NCI-H748 treated with DMSO at 0.1 percent for 48 hours (cell line): ENCODE measurements around the gene TERB2.
"Not testable (repeated sequence)": the region's sequence is repeated elsewhere in the genome, so short reads cannot be mapped to it uniquely, and the experiment has no call there.

Experiments
- DNase-seq: peaks from one replicate; lab custom pipeline; 2025; lab: John Stamatoyannopoulos, UW

TERB2 gene

GRCh38 chr15:45003731-45004410 is 47.4 kb downstream of the TERB2 start:
- not testable (repeated sequence) for DNase-seq

DNA sequence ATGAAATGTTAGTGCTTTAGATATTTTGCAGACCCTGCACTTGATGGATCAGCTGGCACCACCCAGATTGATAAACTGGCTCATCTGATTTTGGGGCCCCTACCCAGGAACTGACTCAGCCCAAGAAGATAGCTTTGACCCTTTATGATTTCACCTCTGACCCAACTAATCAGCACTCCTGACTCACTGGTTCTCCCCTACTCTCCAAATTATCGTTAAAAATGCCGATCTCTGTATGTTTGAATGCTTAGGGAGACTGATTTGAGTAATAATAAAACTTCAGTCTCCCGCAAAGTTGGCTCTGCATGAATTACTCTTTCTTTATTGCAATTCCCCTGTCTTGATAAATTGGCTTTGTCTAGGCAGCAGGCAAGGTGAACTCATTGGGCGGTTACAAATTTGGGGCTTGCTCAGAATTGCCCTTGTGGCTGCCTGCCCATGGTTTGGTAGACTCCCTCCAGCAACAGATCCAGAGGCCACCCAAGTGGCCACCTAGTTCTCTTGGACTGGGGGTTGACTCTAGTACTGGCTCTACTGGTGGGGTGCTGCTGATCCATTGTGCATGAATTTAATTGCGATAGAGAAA is 48.2 kb downstream of the TERB2 start:
- not testable (repeated sequence) for DNase-seq

DNA sequence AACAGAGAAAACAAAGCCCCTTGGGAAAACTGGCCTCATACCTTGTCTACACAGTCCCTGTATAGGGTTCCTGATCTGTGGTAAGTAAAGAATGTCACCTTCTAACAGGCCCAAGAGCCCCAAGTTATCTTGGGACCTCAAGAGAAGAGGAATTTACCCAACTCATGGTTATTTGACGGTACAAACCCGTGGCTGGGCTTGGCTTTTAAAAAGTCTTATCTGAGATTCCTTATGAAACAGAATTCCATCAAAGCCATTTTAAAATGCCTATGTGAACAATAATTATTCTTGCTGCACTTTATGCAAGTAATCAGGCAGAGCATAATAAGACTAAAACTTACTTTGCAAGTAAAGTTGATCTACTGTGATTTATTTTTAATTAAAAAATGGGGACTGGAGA is 52.6 kb downstream of the TERB2 start:
- no peak for DNase-seq

DNA sequence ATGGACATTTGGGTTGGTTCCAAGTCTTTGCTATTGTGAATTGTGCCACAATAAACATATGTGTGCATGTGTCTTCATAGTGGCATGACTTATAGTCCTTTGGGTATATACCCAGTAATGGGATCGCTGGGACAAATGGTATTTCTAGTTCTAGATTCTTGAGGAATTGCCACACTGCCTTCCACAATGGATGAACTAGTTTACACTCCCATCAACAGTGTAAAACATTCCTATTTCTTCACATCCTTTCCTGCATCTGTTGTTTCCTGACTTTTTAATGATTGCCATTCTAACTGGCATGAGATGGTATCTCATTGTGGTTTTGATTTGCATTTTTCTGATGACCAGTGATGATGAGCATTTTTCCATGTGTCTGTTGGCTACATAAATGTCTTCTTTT is 58.6 kb downstream of the TERB2 start:
- not testable (repeated sequence) for DNase-seq

- DNase-seq: not testable (repeated sequence)
These were observed 63.9 kb downstream of the TERB2 start for GRCh38 chr15:45020222-45020900.

DNA sequence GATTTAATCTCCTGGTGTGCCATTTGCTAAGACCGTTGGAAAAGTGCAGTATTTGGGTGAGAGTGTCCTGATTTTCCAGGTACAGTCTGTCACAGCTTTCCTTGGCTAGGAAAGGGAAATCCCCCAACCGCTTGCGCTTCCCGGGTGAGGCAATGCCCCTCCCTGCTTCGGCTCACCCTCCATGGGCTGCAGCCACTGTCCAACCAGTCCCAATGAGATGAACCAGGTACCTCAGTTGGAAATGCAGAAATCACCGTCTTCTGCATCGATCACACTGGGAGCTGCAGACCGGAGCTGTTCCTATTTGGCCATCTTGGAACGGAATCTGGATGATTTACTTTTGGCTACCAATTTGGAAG is 64.4 kb downstream of the TERB2 start:
- not testable (repeated sequence) for DNase-seq

GRCh38 chr15:45021348-45021747 is 64.9 kb downstream of the TERB2 start:
- no peak for DNase-seq

GRCh38 chr15:45022871-45023658 is 66.6 kb downstream of the TERB2 start, which contains the start of gene SORD:
SORD (plus strand) TSS chr15:45023195; CDS start chr15:45023284, 89 bp downstream.
- DNase-seq: peak; percentile 37

DNA sequence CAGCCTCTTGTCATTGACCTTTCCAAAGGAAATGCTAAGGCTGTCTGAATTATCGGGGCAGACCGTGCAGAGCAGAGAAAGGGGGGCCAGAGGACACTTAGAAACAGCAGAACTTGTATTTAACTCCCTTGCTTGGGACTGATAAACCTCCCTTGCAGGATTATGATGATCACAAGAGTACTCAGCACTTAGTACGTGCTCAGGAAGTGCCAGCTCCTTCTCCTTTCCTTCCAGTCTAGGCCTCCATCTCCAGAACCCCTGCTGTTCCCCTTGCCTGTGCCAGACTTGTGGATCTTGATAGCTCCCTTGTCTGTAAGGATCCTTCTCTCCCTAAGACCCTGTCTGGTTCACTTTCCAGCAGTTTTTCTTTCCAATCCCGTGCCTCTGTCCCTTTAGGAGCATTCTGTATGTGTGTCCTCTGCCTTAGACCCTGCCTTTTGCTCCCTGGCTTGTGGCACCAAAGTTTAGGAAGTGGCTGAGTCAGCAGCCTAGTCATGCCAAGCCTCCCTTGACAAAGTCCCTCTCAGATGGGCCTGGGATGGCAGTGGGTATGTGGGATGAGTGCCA is 67.3 kb downstream of the TERB2 start:
- no peak for DNase-seq

GRCh38 chr15:45024649-45025048 is 68.2 kb downstream of the TERB2 start:
- DNase-seq: not testable (repeated sequence)

- not testable (repeated sequence) for DNase-seq
These were observed 69.1 kb downstream of the TERB2 start for GRCh38 chr15:45025627-45026026.

DNA sequence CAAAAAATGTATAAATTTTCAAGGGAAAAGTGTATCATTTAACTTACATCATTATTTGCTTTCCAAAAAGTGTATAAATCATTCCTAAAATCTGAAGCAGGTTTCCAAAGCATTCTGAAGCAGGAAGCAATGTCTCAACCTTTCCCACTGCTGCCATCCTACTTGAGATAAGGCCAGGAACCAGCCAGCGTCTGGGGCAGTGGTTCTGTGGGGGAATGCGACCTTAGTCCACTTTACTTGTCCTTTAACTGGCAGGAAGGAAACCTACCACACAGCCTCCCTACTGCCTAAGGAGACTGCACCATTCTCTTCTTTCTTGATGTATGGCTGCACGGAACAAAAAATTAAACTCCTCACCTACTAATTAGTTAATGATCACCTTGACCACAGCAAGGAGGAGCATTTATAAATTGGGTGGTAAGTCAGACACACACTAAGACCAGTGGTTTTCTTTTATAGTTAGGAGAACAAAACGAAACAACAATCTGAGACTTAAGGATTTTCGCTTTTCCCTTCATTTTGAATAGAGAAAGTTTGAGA is 70.2 kb downstream of the TERB2 start:
- no peak for DNase-seq

DNA sequence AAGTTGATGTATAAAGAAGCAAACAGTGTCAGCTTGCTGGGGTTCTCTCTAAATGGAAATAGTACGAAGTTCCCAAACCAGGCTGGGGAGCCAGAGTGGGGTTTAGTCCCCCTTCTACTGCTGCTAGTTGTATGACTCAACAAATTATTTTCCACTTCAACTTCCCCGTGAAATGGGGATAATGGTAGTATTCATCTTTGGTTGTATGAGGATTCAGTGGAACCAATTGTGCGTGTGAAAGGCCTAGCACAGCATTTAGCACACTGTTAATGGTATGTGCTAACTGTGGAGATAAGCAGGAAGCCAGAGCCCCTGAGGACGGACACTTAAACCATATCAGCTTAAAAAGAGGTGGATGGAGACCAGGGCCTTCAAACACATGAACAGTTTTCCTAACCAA is 70.7 kb downstream of the TERB2 start:
- DNase-seq: no peak
